SK-N-SH (cell line): ENCODE results near the gene DPH6. TPM values are rescaled to one million over a fixed set of nuclear protein-coding genes. Genes with fewer than 3 reads are reported as not detected.

Experiments used
- CTCF ChIA-PET: fragments of 300-600, 350-600 bp; formaldehyde crosslinking; extraction: SDS; loops from one replicate; lab custom pipeline; 2021; lab: Yijun Ruan, JAX
- POLR2A ChIA-PET: fragments of 350-600 bp; sonication (Branson Sonifier 250); formaldehyde crosslinking; extraction: SDS; loops from one replicate; lab custom pipeline; 2020; ENCODE audit warnings: antibody characterized with exemption, inconsistent platforms; lab: Yijun Ruan, JAX
- DNase-seq: peaks from one replicate; pipeline ENCODE4 v3.0.0; 2012
- H2AFZ ChIP-seq: fragments of 200-600 bp; sonication (generic); 2 replicates; pipeline ENCODE4 v1.8.1; 2016; ENCODE audit warnings: antibody characterized with exemption, mild to moderate bottlenecking, low read depth
- H3F3A ChIP-seq: fragments of 200-600 bp; sonication (generic); replicated peaks from 2 replicates; pipeline ENCODE3; 2016; ENCODE audit warnings: antibody characterized with exemption, mild to moderate bottlenecking; ENCODE audit not compliant: insufficient read depth
- H3K27ac ChIP-seq, 2 experiments: fragments of 200-500 bp in 1 of 2; fragments of 200-600 bp in 1 of 2; sonication (Bioruptor generic) in 1 of 2; sonication (generic), shearing (Covaris generic) in 1 of 2; 2 replicates each; pipeline versions ENCODE4 v1.5.1 to v1.6.1; 2014 to 2016; ENCODE audit warnings: low read depth in 2 of 2, inconsistent platforms in 1 of 2, low read length in 1 of 2, mild to moderate bottlenecking in 1 of 2, mixed read lengths in 1 of 2
- H3K27me3 ChIP-seq: fragments of 200-600 bp; sonication (generic), shearing (Covaris generic); 2 replicates; pipeline ENCODE4 v1.6.1; 2016; ENCODE audit warnings: mixed run types; ENCODE audit not compliant: insufficient read depth
- H3K36me3 ChIP-seq, 2 experiments: fragments of 200-500 bp in 1 of 2; fragments of 200-600 bp in 1 of 2; sonication (Bioruptor generic) in 1 of 2; sonication (generic) in 1 of 2; replicated peaks in 1 of 2; 2 replicates each; pipeline versions ENCODE3 to v1.5.1; 2014 to 2016; ENCODE audit warnings: low read length in 1 of 2, mild to moderate bottlenecking in 1 of 2; ENCODE audit not compliant: insufficient read depth in 2 of 2, control insufficient read depth in 1 of 2
- H3K4me1 ChIP-seq, 2 experiments: fragments of 200-500 bp in 1 of 2; fragments of 200-600 bp in 1 of 2; sonication (Bioruptor generic) in 1 of 2; sonication (generic), shearing (Covaris generic) in 1 of 2; 2 replicates each; pipeline versions ENCODE4 v1.5.1 to v1.6.1; 2014 to 2016; ENCODE audit warnings: low read depth in 1 of 2, low read length in 1 of 2, mixed run types in 1 of 2; ENCODE audit not compliant: insufficient read depth in 2 of 2, control insufficient read depth in 1 of 2
- H3K4me2 ChIP-seq: fragments of 200-600 bp; sonication (generic), shearing (Covaris generic); 2 replicates; pipeline ENCODE4 v1.6.1; 2017; ENCODE audit warnings: mixed run types
- H3K4me3 ChIP-seq, 2 experiments: fragments of 200-500 bp in 1 of 2; fragments of 200-600 bp in 1 of 2; sonication (Bioruptor generic) in 1 of 2; sonication (generic), shearing (Covaris generic) in 1 of 2; 2 replicates each; pipeline versions ENCODE4 v1.5.1 to v1.8.1; 2014 to 2016; ENCODE audit warnings: low read depth in 2 of 2, inconsistent platforms in 1 of 2, low read length in 1 of 2, mild to moderate bottlenecking in 1 of 2, mixed read lengths in 1 of 2, moderate library complexity in 1 of 2
- H3K79me2 ChIP-seq: fragments of 200-600 bp; sonication (generic); 2 replicates; pipeline ENCODE4 v1.8.1; 2017; ENCODE audit warnings: mild to moderate bottlenecking; ENCODE audit not compliant: insufficient read depth
- H3K9ac ChIP-seq: fragments of 200-600 bp; sonication (generic); 2 replicates; pipeline ENCODE4 v1.6.1; 2017; ENCODE audit warnings: mixed run types
- H3K9me2 ChIP-seq: fragments of 200-600 bp; sonication (generic); 2 replicates; pipeline ENCODE4 v1.6.1; 2017; ENCODE audit warnings: mixed run types
- H3K9me3 ChIP-seq: fragments of 200-600 bp; sonication (generic); 2 replicates; pipeline ENCODE4 v1.6.1; 2017; ENCODE audit warnings: mixed run types, mild to moderate bottlenecking, moderate library complexity
- H4K20me1 ChIP-seq: fragments of 200-600 bp; sonication (generic); 2 replicates; pipeline ENCODE4 v1.6.1; 2017; ENCODE audit warnings: mild to moderate bottlenecking, mixed run types; ENCODE audit not compliant: insufficient read depth
- ELF1 ChIP-seq: IDR thresholded peaks from 2 replicates; pipeline ENCODE4 v1.4.0; 2012
- EP300 ChIP-seq, 2 experiments: IDR thresholded peaks; 2 replicates each; pipeline versions ENCODE4 v1.4.0 to v1.6.1; 2012; ENCODE audit warnings: borderline replicate concordance in 1 of 2, low read depth in 1 of 2, low read length in 1 of 2
- FOXM1 ChIP-seq: IDR thresholded peaks from 2 replicates; pipeline ENCODE4 v1.4.0; 2012; ENCODE audit warnings: low read depth, mild to moderate bottlenecking
- GABPA ChIP-seq: IDR thresholded peaks from 2 replicates; pipeline ENCODE4 v1.4.0; 2012; ENCODE audit warnings: low read depth, mild to moderate bottlenecking
- JUND ChIP-seq: IDR thresholded peaks from 2 replicates; pipeline ENCODE4 v1.4.0; 2012
- MAX ChIP-seq: IDR thresholded peaks from 2 replicates; pipeline ENCODE4 v1.4.0; 2012; ENCODE audit warnings: low read depth
- MXI1 ChIP-seq: IDR thresholded peaks from 2 replicates; pipeline ENCODE4 v1.6.1; 2012; ENCODE audit warnings: mild to moderate bottlenecking, low read depth, low read length, improper control_type of control experiment
- NFIC ChIP-seq: IDR thresholded peaks from 2 replicates; pipeline ENCODE4 v1.4.0; 2012; ENCODE audit warnings: borderline replicate concordance
- NRF1 ChIP-seq: IDR thresholded peaks from 2 replicates; pipeline ENCODE4 v1.6.1; 2012; ENCODE audit warnings: low read depth, mild to moderate bottlenecking, low read length
- POLR2AphosphoS5 ChIP-seq: IDR thresholded peaks from 2 replicates; pipeline ENCODE4 v1.6.1; 2012; ENCODE audit warnings: low read depth, low read length
- RFX5 ChIP-seq: IDR thresholded peaks from 2 replicates; pipeline ENCODE4 v1.6.1; 2012; ENCODE audit warnings: mild to moderate bottlenecking, improper control_type of control experiment, low read length
- SIN3A ChIP-seq: IDR thresholded peaks from 2 replicates; pipeline ENCODE4 v1.6.1; 2012; ENCODE audit warnings: low read depth, mild to moderate bottlenecking, low read length, moderate library complexity, borderline replicate concordance
- TCF12 ChIP-seq: IDR thresholded peaks from 2 replicates; pipeline ENCODE4 v1.4.0; 2012
- YY1 ChIP-seq: IDR thresholded peaks from 2 replicates; pipeline ENCODE4 v1.4.0; 2012; ENCODE audit warnings: low read depth, mild to moderate bottlenecking
- ZBTB33 ChIP-seq: IDR thresholded peaks from 2 replicates; pipeline ENCODE4 v1.4.0; 2012; ENCODE audit warnings: low read depth, borderline replicate concordance
- WGBS: methylation state at CpG from one replicate; pipeline ENCODE4 v1.1.6; 2017; ENCODE audit warnings: low lambda C conversion rate; 5-methylcytosine and 5-hydroxymethylcytosine counted together
- polyA plus RNA-seq, 3 experiments: library from polyadenylated mRNA; depleted of rRNA; stranded (reverse); fragments of >200 nt; gene quantifications; 2 replicates each; pipeline ENCODE4 v1.2.3, GENCODE V29; 2012

Gene DPH6
- polyA plus RNA-seq, 1 of the 3 experiments (the other 2 are of a cell fraction) = 15.7 TPM

GRCh38 chr15:35491999-35492398 lies 54.0 kb downstream of the DPH6 start (continued):
- TF ChIP-seq RFX5 = no peak
- TF ChIP-seq NFIC = no peak
- no peak for TF ChIP-seq NRF1
- no peak for TF ChIP-seq FOXM1
- no peak for TF ChIP-seq JUND
- TF ChIP-seq TCF12 = no peak
- TF ChIP-seq ZBTB33 = no peak
- no peak for TF ChIP-seq EP300 (IDR thresholded peaks at IDR 0.05; ENCODE audit: borderline replicate concordance in 1 of 2, low read depth in 1 of 2, low read length in 1 of 2)
- no peak for TF ChIP-seq ELF1

- H3F3A ChIP-seq = no peaks in the 10 kb centered on the region
- 97% methylated on average over 3 of the region's 3 CpGs for WGBS
- no peaks in the 10 kb centered on the region for H3K9me2 ChIP-seq
- ChIA-PET POLR2A (no interaction called here), CTCF (no interaction called here)
- no peak overlapping the region for H3K27ac ChIP-seq
- DNase-seq = no peak
- TF ChIP-seq GABPA = no peak
- H3K27me3 ChIP-seq = no peaks in the 10 kb centered on the region
- no peak overlapping the region for H3K4me2 ChIP-seq
- no peaks in the 10 kb centered on the region for H3K9me3 ChIP-seq
- no peak overlapping the region for H2AFZ ChIP-seq
- no peaks in the 10 kb centered on the region for H4K20me1 ChIP-seq
- H3K9ac ChIP-seq = no peak overlapping the region
- H3K4me3 ChIP-seq = no peak overlapping the region
- no peaks in the 10 kb centered on the region for H3K79me2 ChIP-seq
- no peaks in the 10 kb centered on the region for H3K36me3 ChIP-seq
- H3K4me1 ChIP-seq = no peaks in the 10 kb centered on the region
Observed at GRCh38 chr15:35491173-35491572, 54.8 kb downstream of the DPH6 start.

GRCh38 chr15:35490511-35490910 lies 55.5 kb downstream of the DPH6 start:
- TF ChIP-seq POLR2AphosphoS5 (no peak), MAX (no peak), MXI1 (no peak), FOXM1 (no peak), NFIC (no peak), SIN3A (no peak), YY1 (no peak), NRF1 (no peak)
- Histone ChIP-seq H3K27ac (no peak overlapping the region), H4K20me1 (no peaks in the 10 kb centered on the region), H3K9ac (no peak overlapping the region), H3K36me3 (no peaks in the 10 kb centered on the region), H3K9me2 (no peaks in the 10 kb centered on the region), H3K4me3 (no peak overlapping the region), H3F3A (no peaks in the 10 kb centered on the region), H3K9me3 (no peaks in the 10 kb centered on the region), H2AFZ (no peak overlapping the region), H3K79me2 (no peaks in the 10 kb centered on the region), H3K4me2 (no peak overlapping the region), H3K27me3 (no peaks in the 10 kb centered on the region), H3K4me1 (no peaks in the 10 kb centered on the region)
- ChIA-PET POLR2A (no interaction called here), CTCF (no interaction called here)
- 91% methylated on average over 4 of the region's 4 CpGs for WGBS
- DNase-seq = no peak
